ENCODE measurements around the gene PGP.

PGP gene

DNA sequence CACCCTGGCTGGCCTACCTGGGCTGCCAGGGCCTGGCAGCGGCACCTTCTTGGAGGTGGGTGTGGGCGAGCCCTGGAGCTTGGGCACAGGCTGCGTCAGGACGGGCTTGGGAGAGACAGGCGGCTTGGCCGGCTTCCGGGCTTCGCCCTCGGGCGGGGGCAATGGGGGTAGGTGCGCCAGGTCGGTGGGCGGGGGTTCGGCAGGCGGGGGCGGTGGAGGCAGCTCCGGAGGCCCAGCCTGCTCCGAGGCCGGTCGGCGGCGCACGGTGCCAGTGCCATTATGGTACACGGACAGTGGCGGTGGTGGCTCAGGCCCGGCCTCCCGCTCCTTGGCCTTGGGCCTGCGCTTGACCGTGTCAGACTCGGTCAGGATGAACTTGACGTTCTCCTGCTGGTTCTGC is 35.1 kb downstream of the PGP start:
- no peak for DNase-seq

DNA sequence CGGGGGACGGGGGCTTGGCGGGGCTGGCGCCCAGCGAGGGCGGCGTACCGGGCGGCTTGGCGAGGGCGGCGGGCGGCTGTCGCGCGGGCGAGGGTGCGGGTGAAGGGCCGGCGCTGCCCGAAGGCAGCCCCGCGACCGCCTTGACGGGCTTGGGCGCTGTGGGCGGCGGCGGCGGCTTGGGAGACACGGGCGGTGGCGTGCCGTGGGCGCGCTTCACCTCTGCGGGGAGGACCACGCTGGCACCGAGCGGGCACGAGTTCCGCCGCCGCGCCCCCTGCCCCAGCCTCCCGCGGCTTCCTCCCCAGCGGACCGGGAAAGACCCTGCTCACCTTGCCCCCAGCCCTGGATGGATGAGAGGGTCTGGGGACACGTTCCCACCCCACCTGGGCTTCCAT is 35.5 kb downstream of the PGP start:
- DNase-seq, result no peak

DNA sequence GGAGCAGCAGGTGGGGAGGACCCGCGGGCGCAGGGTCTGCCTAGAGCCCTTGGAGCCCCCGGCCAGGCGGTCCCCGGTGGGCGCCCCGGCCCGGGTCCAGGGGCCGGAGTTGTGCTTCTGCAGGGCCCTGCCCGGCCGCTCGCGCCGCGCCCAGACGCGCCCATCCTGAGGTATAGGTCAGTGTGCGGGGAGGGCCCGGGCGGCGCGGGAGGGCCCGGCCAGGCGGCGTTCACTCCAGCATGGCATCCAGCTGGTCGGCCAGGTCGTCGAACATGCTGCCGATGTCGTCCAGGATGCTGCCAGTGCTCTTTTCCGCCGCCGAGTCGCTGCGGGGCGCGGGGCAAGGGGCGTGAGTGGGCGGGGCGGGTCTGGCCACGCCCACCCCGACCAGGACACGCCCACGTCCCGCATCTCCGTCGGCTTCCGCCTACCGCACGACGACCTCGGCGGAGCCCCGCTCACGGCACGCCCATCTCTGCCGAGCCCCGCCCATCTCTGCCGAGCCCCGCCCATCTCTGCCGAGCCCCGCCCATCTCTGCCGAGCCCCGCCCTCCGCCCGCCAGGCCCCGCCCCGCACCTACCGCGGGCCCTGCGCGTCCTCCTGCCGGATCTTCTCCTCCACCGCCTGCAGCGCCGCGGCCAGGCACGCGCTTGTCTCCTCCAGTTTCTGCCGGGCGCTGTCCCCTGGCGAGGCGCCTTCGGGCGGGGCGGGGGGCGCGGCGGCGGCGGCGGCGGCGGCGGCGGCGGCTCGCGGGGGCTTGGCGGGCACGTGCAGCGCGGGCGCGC is 36.1 kb downstream of the PGP start:
- DNase-seq, result no peak

DNA sequence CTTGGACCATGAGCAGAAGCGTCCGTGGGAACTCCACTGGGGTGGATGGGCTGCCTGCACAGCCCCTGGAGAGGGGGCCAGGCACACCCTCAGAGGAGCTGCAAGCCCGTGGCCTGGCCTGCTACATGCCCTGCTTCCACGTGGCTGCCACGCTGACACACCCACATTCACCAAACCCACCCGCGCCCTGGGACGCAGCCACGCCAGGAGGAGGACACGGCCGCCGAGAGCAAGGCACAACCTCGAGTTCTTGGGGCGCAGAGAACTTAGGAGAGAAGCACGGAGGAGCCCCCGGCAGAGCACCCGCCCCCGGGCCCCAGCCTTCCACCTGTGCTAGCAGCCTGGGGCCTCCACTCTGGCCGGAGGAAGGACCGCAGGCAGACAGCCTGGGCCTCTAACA is 37.1 kb downstream of the PGP start:
- no peak for DNase-seq

DNA sequence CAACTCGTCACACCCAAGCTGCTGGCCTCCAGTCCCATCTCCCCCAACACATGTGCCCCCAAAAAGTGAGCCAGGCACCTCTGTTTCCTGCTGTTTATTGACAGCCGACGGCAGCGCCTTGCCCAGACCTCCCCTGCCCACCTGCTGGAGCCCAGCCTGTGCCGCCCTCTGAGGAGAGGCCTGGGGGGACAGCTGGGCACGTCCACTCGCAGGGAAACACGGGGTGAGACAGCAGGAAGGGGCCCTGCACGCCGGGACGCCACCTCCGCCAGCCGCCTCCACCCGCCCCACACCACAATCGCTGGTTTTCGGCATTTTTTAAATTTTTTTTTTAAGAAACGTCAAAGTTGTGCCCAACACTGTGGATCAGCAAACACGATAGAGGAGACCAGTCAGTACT is 37.5 kb downstream of the PGP start:
- DNase-seq, result no peak

DNA sequence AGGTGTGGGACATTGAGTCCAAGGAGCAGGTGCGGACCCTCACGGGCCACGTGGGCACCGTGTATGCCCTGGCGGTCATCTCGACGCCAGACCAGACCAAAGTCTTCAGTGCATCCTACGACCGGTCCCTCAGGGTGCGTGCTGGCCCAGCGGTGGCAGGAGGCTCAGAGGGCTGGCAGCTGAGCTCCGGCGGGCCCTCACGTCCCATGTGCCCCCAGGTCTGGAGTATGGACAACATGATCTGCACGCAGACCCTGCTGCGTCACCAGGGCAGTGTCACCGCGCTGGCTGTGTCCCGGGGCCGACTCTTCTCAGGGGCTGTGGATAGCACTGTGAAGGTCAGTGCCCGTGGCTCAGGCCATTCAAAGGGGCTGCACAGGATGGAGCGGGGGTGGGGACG is 38.6 kb downstream of the PGP start:
- no peak for DNase-seq

DNA sequence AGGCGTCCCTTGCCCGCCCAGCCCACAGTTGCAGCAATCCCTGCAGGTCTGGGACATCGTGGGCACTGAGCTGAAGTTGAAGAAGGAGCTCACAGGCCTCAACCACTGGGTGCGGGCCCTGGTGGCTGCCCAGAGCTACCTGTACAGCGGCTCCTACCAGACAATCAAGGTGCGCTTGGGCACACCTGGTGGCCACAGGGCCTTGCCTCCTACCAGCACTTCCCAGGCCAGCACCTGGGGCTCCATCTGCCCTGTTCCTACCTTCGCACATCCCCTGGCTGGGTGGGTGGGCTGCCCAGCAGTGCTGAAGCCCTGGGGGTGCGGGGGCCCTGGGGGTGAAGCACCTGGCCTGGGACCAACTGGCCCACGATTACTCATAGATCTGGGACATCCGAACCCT is 39.2 kb downstream of the PGP start:
- no peak for DNase-seq

DNA sequence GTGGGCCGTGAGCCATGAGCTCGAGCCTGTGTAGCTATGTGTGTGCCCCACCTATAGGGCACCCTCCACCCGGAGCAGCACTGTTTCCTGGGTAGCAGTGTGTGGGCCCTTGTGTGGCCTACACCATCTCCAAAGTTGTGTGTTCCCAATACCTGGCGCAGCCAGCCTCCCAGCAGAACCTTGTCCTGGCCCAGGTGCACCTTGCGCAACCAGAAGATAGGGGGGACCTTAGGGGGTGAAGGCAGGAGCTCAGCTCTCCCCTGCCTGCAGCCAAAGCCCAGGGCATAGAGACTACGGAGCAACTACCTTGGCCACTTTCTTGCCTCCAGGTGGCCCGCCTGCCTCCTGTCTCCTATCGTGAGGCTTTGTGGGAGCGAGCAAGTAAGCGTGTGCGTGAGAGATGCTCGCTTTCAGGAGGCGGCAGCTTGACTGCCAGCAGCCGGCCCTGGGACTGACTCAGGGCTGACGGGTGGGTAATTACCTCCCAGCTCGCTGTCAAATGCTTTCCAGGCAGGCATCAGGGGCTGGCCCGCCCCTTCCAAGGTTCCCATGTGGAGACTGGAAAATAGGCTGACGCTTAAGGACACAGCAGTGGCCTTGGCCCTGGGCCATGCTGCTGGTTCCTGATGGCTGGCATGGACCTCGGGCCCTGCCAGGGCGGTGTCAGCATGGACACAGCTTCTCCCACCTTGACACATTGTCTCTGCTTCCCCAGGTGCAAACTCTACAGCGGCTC is 40.1 kb downstream of the PGP start:
- DNase-seq, result no peak

DNA sequence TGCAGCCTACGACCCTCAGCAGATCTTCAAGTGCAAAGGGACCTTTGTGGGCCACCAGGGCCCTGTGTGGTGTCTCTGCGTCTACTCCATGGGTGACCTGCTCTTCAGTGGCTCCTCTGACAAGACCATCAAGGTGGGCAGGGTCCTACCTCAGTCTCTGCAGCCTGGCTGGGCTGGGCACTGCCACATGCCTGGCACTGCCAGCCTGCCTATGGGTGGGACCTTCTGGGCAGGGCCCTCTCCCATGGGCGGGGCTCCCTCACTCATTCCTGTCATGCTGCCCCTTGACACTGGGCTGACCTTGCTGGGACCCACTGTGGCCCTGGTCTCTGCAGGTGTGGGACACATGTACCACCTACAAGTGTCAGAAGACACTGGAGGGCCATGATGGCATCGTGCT is 40.7 kb downstream of the PGP start:
- DNase-seq, result no peak

DNA sequence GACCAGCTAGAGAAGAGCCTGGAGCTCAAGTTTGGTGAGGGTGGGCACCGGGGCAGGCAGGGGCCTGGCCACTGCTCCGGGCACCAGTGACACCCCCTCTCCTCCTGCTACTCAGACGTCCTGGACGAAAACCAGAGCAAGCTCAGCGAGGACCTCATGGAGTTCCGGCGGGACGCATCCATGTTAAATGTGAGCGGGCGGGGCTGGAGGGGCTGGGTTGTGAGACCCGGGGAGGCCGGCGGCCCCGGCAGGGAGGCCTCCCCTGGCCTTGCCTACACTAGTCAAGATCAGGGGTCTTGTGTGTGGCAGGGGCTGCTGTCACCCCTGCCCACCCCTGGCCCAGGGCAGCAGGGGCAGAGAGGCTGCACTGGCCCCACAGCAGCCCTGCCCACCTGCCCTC is 41.3 kb downstream of the PGP start:
- no peak for DNase-seq

DNA sequence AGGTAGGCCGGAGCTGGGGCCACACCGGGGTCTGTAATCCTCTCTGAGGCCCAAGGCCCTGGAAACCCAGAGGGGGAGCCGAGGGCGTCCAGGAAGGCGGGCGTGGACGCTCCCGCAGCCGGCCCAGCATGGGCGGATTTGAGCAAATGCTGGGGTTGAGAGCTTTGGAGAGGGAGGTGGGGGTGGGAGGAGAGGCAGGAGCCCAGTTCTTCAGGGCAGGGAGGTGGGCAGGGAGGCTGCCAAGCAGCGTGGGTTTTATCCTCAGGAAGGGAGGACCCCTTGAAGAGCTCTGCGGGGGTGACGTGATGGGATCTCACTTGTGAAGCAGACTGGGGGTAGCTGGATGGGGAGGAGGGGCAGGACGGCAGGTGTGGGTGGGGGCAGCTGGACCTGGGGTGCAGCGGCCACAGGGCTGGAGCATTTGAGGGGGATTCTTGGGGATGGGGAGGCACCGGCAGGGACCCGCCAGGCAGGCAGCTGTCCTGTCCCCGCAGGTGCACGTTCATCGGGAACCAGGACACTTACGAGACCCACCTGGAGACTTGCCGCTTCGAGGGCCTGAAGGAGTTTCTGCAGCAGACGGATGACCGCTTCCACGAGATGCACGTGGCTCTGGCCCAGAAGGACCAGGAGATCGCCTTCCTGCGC is 41.8 kb downstream of the PGP start:
- DNase-seq, result no peak

DNA sequence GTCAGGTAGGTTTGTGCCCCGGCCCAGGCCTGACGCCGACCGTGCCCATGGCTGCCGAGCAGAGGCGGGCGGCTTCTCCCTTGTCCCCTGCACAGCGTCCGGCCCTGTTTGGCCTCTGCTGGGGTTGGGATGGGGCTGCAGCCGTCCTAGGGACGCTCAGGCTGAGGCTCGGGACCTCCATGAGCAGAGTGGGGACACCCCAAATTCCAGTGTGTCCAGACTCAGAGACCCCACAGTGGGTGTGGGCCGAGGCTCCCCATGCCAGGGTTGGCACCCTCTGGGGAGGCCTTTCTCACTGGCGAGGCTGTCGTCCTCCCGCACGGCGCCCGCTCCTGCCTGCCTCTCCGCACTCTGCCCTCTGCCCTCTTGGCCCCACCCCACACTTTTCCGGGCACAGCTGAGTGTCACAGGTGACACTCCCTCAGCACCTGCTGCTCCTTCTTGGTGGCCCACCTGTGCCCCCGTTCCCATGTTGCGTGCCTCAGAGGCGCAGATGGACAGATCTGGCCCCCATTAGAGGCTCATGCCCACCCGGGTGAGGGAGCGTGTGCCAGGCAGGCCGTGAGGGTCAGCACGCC is 43.0 kb downstream of the PGP start:
- no peak for DNase-seq

DNA sequence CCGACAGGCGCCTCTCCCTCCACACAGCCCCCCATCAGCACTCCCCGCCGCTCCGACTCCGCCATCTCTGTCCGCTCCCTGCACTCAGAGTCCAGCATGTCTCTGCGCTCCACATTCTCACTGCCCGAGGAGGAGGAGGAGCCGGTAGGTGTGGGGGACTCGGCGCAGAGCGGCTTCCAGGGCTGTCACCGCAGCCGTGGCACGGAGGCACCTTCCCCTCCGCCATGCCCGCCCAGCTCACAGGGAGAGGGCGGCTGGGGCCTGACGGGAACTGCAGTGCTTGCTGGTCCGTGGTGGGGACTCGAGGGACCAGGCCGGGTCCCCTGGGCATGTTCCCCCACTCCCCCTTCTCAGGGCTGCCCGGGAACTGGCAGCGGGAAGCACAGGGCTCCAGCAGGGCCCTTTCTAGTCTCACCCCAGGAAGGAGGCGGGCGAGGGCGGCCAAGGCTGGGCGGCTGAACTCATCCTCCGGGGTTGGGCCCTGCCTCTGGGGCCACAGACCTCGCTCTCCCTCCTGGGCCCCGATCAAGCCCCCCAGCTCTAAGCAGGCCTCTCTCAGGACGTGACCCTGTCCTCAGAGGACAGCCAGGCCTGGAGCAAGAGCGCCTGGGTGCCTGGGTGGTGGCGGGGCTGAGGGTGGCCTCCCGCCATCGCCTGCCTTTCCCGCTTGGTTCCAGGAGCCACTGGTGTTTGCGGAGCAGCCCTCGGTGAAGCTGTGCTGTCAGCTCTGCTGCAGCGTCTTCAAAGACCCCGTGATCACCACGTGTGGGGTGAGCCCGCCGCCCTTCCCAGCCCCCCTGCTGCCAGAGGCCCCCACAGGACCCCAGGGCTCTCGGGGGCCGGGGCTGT is 43.8 kb downstream of the PGP start:
- no peak for DNase-seq

DNA sequence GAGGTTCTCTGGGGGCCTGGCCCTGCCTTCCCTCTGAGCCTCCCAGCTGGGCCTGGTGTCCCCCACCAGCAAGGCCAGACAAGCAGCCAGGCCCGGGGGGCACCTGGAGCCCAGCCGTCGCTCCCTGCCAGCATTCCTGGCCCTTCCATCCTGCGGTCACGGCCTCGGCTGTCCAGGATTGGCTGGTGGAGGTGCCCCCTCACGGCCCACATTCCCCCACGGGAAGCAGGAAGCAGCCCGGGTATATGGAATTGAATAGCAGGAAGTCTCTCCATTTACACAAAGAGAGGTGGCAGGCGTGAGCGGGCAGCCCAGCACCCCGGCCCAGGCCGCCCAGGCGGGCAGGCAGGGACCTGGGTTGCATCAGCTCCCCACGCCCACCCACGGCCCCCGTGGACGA is 44.6 kb downstream of the PGP start:
- DNase-seq, result no peak

DNA sequence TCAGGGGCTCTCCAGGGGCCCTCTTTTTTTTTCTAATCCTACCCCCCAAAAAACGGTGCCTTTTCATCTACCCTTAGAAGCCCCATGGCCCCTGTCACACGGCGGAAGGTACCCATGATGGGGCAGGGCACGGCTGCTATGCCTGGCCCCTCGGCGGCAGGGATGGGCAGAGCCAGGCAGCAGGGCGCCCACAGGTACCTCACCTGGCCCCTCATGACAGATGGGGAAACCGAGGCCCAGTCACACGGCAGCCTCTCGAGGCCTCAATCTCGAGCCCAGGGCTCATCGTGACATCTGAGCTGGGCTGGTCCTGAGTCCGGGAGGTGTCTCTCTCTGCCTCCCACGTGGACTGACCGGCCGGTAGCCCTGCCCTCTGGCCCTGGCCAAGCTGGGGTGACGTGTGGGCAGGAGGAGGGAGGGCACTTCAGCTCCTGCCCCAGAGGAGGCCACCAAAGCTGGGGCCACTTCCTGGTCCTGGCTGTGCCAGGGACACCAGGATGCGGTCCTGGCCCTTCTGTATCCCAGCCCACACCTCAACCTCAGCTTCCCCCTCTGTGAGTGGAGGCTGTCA is 47.5 kb downstream of the PGP start:
- no peak for DNase-seq

DNA sequence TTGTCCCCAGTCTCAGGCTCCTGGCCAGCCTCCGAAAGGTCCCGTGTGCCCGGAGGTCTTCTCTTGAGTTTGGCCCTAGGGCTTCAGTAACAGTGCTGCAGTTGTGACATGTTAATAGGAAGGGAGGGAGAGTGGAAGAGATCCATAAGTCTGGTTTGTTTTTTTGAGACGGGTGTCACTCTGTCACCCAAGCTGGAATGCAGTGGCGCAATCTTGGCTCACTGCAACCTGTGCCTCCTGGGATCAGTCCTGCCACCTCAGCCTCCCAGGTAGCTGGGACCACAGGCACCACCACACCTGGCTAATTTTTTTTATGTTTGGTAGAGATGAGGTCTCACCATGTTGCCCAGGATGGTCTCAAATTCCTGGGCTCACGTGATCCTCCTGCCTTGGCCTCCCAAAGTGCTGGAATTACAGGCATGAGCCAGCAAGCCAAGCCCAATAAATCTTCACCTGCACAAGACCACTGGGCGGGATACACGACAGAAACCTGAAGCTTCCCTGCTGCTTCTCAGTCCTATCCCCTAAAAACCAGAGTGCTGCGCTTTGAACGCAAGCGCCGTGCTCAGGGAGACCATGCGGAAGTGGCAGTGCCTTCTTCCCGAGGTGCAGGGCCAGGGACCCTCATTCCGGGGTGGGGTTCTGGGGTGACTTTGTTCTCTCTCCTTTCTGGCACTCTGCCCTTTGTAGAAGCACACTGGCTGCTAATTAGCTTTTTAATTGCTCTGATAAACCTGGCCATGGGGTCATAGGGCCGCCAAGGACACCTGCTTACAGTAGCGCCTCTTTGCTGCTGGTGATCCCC is 48.2 kb downstream of the PGP start:
- DNase-seq, result no peak

DNA sequence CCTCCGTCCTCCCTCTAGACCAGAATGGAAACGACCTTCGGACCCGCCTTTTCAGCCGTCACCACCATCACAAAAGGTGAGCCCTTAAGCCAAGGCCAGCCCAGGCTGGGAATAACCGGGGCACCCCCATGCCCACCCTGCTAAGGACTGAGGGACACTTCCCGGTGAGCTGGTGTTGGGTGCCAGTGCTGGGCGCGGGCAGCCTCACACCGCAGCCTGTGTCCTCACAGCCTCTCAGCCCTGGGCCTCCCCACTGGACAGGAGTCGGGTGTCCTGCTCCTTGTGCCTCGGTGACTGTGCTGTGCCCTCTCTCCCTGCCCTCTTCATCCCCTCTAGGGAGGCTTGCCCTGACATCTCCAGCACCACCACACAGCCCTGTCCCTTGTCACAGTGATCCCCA is 48.8 kb downstream of the PGP start:
- DNase-seq, result no peak

DNA sequence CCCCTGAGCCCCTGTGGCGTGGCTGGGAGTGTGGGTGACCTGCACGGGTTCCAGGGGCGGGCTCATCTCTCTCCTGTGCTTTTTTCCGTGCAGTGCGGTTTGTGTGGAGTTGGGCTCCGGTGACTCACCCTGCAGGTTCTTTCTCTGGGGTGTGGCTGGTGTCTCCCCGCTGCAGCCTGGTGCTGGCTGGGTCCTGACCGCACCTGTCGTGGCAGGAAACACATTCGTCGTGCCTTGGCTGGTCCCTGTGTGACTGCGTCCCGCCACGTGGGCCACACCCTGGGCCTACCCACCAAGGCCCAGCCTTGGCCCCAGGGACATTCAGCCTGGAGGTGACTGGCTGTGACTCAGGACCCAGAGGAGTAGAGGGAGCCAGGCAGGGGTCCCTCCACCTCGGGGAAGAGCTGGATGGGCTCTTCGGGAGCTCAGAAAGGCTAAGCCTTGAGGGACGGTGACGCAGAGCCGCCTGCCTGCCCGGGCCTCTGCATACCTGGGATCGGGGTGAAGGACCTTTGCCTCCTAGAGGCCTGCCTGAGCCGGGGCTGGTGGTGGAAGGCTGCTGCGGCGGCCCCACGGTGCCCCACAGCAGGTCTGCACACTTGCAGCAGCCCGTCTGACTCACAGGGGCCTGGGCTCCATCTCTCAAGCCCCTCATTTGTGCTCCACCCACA is 51.3 kb downstream of the PGP start:
- DNase-seq, result no peak

DNA sequence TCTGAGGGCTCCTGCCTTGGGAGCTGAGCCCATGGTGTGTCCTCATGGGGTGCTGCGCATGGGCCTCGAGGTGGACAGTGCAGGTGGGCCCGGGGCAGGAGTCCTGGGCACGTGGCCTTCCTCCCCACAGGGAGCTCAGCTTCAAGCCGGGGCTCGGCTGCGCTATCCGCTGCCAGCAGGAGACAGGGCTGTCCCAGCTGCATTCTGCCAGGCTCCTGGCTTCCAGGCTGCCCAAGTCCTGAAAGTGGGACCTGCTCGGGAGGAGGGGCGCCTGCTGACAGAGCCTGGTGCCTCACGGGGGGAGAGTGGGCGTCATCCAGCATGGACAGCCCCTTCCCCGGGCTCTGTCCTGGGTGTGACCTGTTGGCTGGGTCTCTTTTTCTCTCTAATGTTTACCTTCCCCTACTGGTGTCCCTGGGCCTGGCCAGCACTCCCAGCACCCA is 51.9 kb downstream of the PGP start:
- no peak for DNase-seq

DNA sequence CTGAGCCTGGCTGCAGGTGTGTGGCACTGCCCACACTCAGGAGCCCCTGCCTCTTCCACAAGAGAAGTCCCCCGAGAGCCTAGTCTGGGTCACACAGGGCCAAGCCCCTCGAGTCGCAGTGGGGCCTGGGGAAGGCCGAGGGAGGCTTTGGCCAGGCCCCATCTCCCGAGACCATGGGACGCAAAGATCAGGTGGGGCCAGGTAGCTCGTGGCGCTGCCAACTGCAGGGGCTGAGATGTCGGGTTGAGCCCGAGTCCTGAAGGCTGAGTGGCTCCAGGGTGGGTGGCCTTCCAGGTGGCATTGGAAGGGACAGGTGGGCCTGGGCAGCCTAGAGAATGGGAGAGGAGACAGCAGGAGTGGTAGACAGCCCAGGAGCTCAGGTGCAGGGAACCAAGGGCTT is 52.7 kb downstream of the PGP start:
- no peak for DNase-seq
